SK-N-MC (cell line): ENCODE data around the gene FIBP.

Source experiments
- EZH2 ChIP-seq: fragments of 200-600 bp; sonication (generic); IDR thresholded peaks from one replicate; pipeline ENCODE4 v1.6.1; 2017; ENCODE audit warnings: antibody characterized with exemption
- FOXP2 ChIP-seq: optimal IDR thresholded peaks from 2 replicates; pipeline ENCODE3; 2011; ENCODE audit warnings: mild to moderate bottlenecking, moderate library complexity; ENCODE audit not compliant: insufficient read depth; ENCODE audit errors: extremely low read length, control extremely low read depth
- POLR2AphosphoS5 ChIP-seq: IDR thresholded peaks from 2 replicates; pipeline ENCODE4 v1.6.1; 2012; ENCODE audit warnings: mild to moderate bottlenecking, low read depth, low read length, borderline replicate concordance

GRCh38 chr11:65847746-65848145 is 40.5 kb downstream of the FIBP start:
- TF ChIP-seq EZH2 (no peak), POLR2AphosphoS5 (no peak), FOXP2 (no peak)
